Measurements from ENCODE around the gene SLC5A3.

The SLC5A3 gene

GRCh38 chr21:34071683-34072082 is 1.7 kb upstream of the SLC5A3 start:
- Histone ChIP-seq H3K4me3 (ENCODE audit: low read depth, low read length) (no peak overlapping the region), H3K36me3 (ENCODE audit: control insufficient read depth in 2 of 2, insufficient read depth in 1 of 2, low read length in 2 of 2) (no peaks in the 10 kb centered on the region), H3K4me1 (ENCODE audit: control insufficient read depth, insufficient read depth, low read length) (peaks cover 2% of the 10 kb centered on the region; the same call in 1 of the 2 replicates), H3K27ac (ENCODE audit: extremely low read depth, low read depth, low read length) (no peak overlapping the region), H3K9me3 (ENCODE audit: control insufficient read depth, insufficient read depth, low read depth, low read length) (no peaks in the 10 kb centered on the region)
- ChIA-PET CTCF (no interaction called here), POLR2A (no interaction called here)
- TF ChIP-seq SCRT2 (tag by site-specific recombination; IDR thresholded peaks at IDR 0.05) (no peak), ZNF175 (tag by site-specific recombination; IDR thresholded peaks at IDR 0.05) (no peak), ZNF510 (tag by site-specific recombination; IDR thresholded peaks at IDR 0.05; ENCODE audit: insufficient replicate concordance) (no peak), ZNF10 (tag by site-specific recombination; IDR thresholded peaks at IDR 0.05) (no peak), ZSCAN23 (tag by site-specific recombination; IDR thresholded peaks at IDR 0.05) (no peak), ZBTB48 (tag by site-specific recombination; IDR thresholded peaks at IDR 0.05) (no peak), REST (tag by site-specific recombination; IDR thresholded peaks at IDR 0.05) (no peak), ZNF560 (tag by site-specific recombination; IDR thresholded peaks at IDR 0.05; ENCODE audit: borderline replicate concordance) (no peak), ZNF354C (tag by site-specific recombination; IDR thresholded peaks at IDR 0.05; ENCODE audit: borderline replicate concordance, low read depth) (no peak), ZBTB6 (tag by site-specific recombination; IDR thresholded peaks at IDR 0.05) (no peak), ZNF394 (tag by site-specific recombination; IDR thresholded peaks at IDR 0.05; ENCODE audit: borderline replicate concordance) (no peak), ZNF350 (tag by site-specific recombination; IDR thresholded peaks at IDR 0.05) (no peak), ZFP37 (tag by site-specific recombination; IDR thresholded peaks at IDR 0.05) (no peak), ZBTB26 (tag by site-specific recombination; optimal IDR thresholded peaks at IDR 0.05) (no peak), ZNF544 (tag by site-specific recombination; IDR thresholded peaks at IDR 0.05) (no peak), PRDM6 (tag by site-specific recombination; IDR thresholded peaks at IDR 0.05) (no peak), BCL6B (tag by site-specific recombination; IDR thresholded peaks at IDR 0.05) (no peak), KLF17 (tag by site-specific recombination; IDR thresholded peaks at IDR 0.05) (no peak), ZNF558 (tag by site-specific recombination; IDR thresholded peaks at IDR 0.05) (no peak), ZNF449 (tag by site-specific recombination; IDR thresholded peaks at IDR 0.05) (no peak)

All from HEK293 (cell line).